AG09319 (cell line): ENCODE measurements around the gene NAGA.

Experiments
- DNase-seq: peaks from one replicate; pipeline ENCODE4 v3.0.0-alpha.2; 2010; ENCODE audit warnings: low read depth; ENCODE audit errors: extremely low read depth
- CTCF ChIP-seq: IDR thresholded peaks from 2 replicates; pipeline ENCODE4 v1.5.1; 2011; ENCODE audit warnings: low read depth, mild to moderate bottlenecking, inconsistent platforms, low read length, moderate library complexity

Gene NAGA

GRCh38 chr22:42079319-42080251, 9.0 kb upstream of the NAGA start, which contains the start of gene SMDT1:
Gene SMDT1 (plus strand): TSS chr22:42079700. CDS start chr22:42079769, 69 bp downstream.
- DNase-seq: peak; percentile 96
- TF ChIP-seq CTCF: no peak

- no peak for TF ChIP-seq CTCF
These were observed 8.1 kb upstream of the NAGA start for GRCh38 chr22:42078469-42079318.

GRCh38 chr22:42077486-42078125, 7.0 kb upstream of the NAGA start:
- no peak for DNase-seq
- TF ChIP-seq CTCF: no peak

More at GRCh38 chr22:42078469-42079318, 8.1 kb upstream of the NAGA start:
- DNase-seq: no peak

GRCh38 chr22:42076764-42077485, 6.3 kb upstream of the NAGA start:
- DNase-seq: no peak
- no peak for TF ChIP-seq CTCF

- no peak for TF ChIP-seq CTCF
- DNase-seq: no peak
These were observed 4.4 kb upstream of the NAGA start for GRCh38 chr22:42074846-42075676.
